Measurements from ENCODE around the gene BCL7C. TPM values are rescaled to one million over a fixed set of nuclear protein-coding genes. Genes with fewer than 3 reads are reported as not detected.
A peak's percentile ranks its signal among the peaks of the same experiment; 100 is the strongest.

BCL7C gene
- total and polyA plus RNA-seq, 2 of the 13 experiments (the other 11 are each of a cell fraction or from before 2014, with no cell fraction given): 17.7 to 33.8 TPM

- TF ChIP-seq SALL2 (CRISPR knock-in tag; IDR thresholded peaks at IDR 0.05) (no peak), SALL1 (CRISPR knock-in tag; IDR thresholded peaks at IDR 0.05) (0 out of 2 replicates have a peak, but pooled peaks have one; percentile 13), GABPB1 (CRISPR knock-in tag; IDR thresholded peaks at IDR 0.05) (peak; percentile 63), ZFP91 (CRISPR knock-in tag; IDR thresholded peaks at IDR 0.05; ENCODE audit: borderline replicate concordance) (peak; percentile 46; the same call in 1 of the 2 replicates), ARID4A (CRISPR knock-in tag; IDR thresholded peaks at IDR 0.05; ENCODE audit: borderline replicate concordance) (peak; percentile 41; the same call in 1 of the 2 replicates), ZMYM4 (CRISPR knock-in tag; IDR thresholded peaks at IDR 0.05) (0 out of 2 replicates have a peak, but pooled peaks have one; percentile 32), POLR2A (IDR thresholded peaks at IDR 0.05; ENCODE audit: insufficient read depth in 1 of 2, low read depth in 2 of 2, low read length in 2 of 2) (0 out of 4 replicates have a peak, but pooled peaks of 1 of the 2 experiments have one; percentile 36), ZNF747 (CRISPR knock-in tag; IDR thresholded peaks at IDR 0.05; ENCODE audit: borderline replicate concordance) (no peak), HNRNPUL1 (IDR thresholded peaks at IDR 0.05; ENCODE audit: low read depth, low read length) (no peak), BATF2 (CRISPR knock-in tag; IDR thresholded peaks at IDR 0.05) (no peak), ZNF274 (CRISPR knock-in tag; IDR thresholded peaks at IDR 0.05) (0 out of 2 replicates have a peak, but pooled peaks have one; percentile 29), ZNF740 (CRISPR knock-in tag; IDR thresholded peaks at IDR 0.05) (peak; percentile 75), HCFC1 (IDR thresholded peaks at IDR 0.05; ENCODE audit: low read depth, low read length) (peak; percentile 76), THAP11 (CRISPR knock-in tag; IDR thresholded peaks at IDR 0.05) (peak; percentile 96), ZFY (CRISPR knock-in tag; IDR thresholded peaks at IDR 0.05) (peak; percentile 37; the same call in 1 of the 2 replicates)
Observed at GRCh38 chr16:30927789-30928378, 34.0 kb upstream of the BCL7C start (continued).

Measured in HepG2 (cell line).